ENCODE data around the gene UBE2J2.

The UBE2J2 gene

GRCh38 chr1:1220197-1220596 is 53.5 kb downstream of the UBE2J2 start:
- DNase-seq (ENCODE audit: extremely low read depth, low read depth), result no peak
- no peak overlapping the region for H3K4me3 ChIP-seq (replicated peaks; ENCODE audit: low read depth, low read length)
- no peak for TF ChIP-seq CTCF (IDR thresholded peaks at IDR 0.05; ENCODE audit: low read depth, low read length, missing control alignments)

- DNase-seq (ENCODE audit: extremely low read depth, low read depth), result no peak
- no peak overlapping the region for H3K4me3 ChIP-seq (replicated peaks; ENCODE audit: low read depth, low read length)
These were observed 54.3 kb downstream of the UBE2J2 start for GRCh38 chr1:1219341-1219740.

GRCh38 chr1:1218524-1219200 is 55.0 kb downstream of the UBE2J2 start:
- no peak for DNase-seq (ENCODE audit: extremely low read depth, low read depth)
- TF ChIP-seq CTCF (IDR thresholded peaks at IDR 0.05; ENCODE audit: low read depth, low read length, missing control alignments), result no peak
- no peak overlapping the region for H3K4me3 ChIP-seq (replicated peaks; ENCODE audit: low read depth, low read length)

More at GRCh38 chr1:1219341-1219740, 54.3 kb downstream of the UBE2J2 start:
- no peak for TF ChIP-seq CTCF (IDR thresholded peaks at IDR 0.05; ENCODE audit: low read depth, low read length, missing control alignments)

GRCh38 chr1:1217621-1218523 is 55.8 kb downstream of the UBE2J2 start:
- DNase-seq (ENCODE audit: extremely low read depth, low read depth), result peak; percentile 20
- H3K4me3 ChIP-seq (replicated peaks; ENCODE audit: low read depth, low read length), result no peak overlapping the region
- no peak for TF ChIP-seq CTCF (IDR thresholded peaks at IDR 0.05; ENCODE audit: low read depth, low read length, missing control alignments)

- no peak overlapping the region for H3K4me3 ChIP-seq (replicated peaks; ENCODE audit: low read depth, low read length)
- DNase-seq (ENCODE audit: extremely low read depth, low read depth), result no peak
These were observed 56.7 kb downstream of the UBE2J2 start for GRCh38 chr1:1216770-1217620.

More at GRCh38 chr1:1216770-1217620, 56.7 kb downstream of the UBE2J2 start:
- no peak for TF ChIP-seq CTCF (IDR thresholded peaks at IDR 0.05; ENCODE audit: low read depth, low read length, missing control alignments)
